ENCODE data around the gene THOC6. TPM values are rescaled to one million over a fixed set of nuclear protein-coding genes. Genes with fewer than 3 reads are reported as not detected.

The THOC6 gene
- total and polyA plus RNA-seq, 2 experiments from 2014 or later = 35.6 to 79.4 TPM

DNA sequence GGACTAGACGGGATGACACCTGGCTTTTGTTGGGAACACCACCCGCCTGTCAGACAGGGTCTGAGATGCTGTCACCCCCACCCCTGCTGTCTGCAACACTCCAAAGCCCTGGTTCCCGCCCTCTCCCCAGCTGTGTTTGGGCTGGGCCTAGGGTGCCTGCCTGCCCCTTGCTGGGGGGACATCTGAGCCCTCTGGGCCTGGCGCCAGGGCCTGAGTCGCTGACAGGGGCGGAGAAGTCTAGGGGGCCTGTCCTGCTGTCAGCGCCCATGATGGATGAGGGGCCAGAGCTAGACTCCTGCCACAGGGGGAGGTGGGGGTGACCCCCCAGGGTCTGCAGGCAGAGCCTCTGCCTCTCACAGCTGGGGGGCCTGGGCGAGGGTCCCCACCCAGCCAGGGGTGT is 36.0 kb upstream of the THOC6 start:
- Histone ChIP-seq H3K27ac (no peak overlapping the region), H3K4me1 (ENCODE audit: insufficient read depth) (peaks cover 6% of the 10 kb centered on the region), H3K9me2 (replicated peaks; ENCODE audit: insufficient read depth) (no peaks in the 10 kb centered on the region), H3K36me3 (replicated peaks; ENCODE audit: insufficient read depth, low read depth) (no peaks in the 10 kb centered on the region), H3K79me2 (no peaks in the 10 kb centered on the region), H4K20me1 (ENCODE audit: insufficient read depth, poor library complexity, severe bottlenecking) (no peaks in the 10 kb centered on the region), H2AFZ (no peak overlapping the region), H3K4me3 (no peak overlapping the region), H3K9me3 (ENCODE audit: low read depth) (no peaks in the 10 kb centered on the region), H3K4me2 (no peak overlapping the region), H3K27me3 (no peaks in the 10 kb centered on the region)
- WGBS (ENCODE audit: low lambda C conversion rate, missing lambda C conversion rate) = 63% methylated on average over 8 of the region's 8 CpGs
- DNase-seq (ENCODE audit: low spot score) = no peak
- TF ChIP-seq, protein P1, sequence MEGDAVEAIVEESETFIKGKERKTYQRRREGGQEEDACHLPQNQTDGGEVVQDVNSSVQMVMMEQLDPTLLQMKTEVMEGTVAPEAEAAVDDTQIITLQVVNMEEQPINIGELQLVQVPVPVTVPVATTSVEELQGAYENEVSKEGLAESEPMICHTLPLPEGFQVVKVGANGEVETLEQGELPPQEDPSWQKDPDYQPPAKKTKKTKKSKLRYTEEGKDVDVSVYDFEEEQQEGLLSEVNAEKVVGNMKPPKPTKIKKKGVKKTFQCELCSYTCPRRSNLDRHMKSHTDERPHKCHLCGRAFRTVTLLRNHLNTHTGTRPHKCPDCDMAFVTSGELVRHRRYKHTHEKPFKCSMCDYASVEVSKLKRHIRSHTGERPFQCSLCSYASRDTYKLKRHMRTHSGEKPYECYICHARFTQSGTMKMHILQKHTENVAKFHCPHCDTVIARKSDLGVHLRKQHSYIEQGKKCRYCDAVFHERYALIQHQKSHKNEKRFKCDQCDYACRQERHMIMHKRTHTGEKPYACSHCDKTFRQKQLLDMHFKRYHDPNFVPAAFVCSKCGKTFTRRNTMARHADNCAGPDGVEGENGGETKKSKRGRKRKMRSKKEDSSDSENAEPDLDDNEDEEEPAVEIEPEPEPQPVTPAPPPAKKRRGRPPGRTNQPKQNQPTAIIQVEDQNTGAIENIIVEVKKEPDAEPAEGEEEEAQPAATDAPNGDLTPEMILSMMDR (IDR thresholded peaks at IDR 0.05; ENCODE audit: poor library complexity) = no peak
- TF ChIP-seq EZH2phosphoT487 (IDR thresholded peaks at IDR 0.05; ENCODE audit: low read depth, severe bottlenecking, unreplicated experiment) (no peak), EZH2 (IDR thresholded peaks at IDR 0.05; ENCODE audit: borderline replicate concordance) (no peak)

DNA sequence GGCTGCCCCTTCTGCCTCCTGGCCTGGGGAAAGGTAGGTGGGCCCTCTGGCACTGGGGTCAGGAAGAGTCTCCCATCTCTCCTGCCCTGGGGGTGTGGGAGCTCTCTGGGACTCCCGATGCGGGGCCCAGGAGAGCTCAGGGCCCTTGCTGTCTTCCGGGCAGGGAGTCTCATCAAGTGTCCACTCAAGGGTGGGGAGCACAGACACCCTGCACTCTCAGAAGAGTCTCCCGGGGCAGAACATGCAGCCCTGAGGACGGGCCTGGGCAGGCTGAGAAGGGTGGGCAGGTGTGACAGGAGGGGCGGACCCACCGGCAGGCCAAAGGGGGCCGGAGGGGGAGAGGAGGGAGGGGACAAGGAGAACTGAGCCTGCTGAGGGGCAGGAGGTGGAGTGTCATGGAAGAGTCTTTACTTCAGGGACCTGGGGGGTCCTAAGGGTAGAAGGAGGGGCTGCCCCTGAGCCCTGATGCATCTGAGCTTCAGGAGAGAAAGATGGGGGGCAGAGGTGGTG is 35.2 kb upstream of the THOC6 start:
- DNase-seq (ENCODE audit: low spot score) = no peak
- Histone ChIP-seq H3K4me3 (no peak overlapping the region), H3K27me3 (no peaks in the 10 kb centered on the region), H2AFZ (no peak overlapping the region), H3K4me1 (ENCODE audit: insufficient read depth) (peaks cover 6% of the 10 kb centered on the region), H3K9me3 (ENCODE audit: low read depth) (no peaks in the 10 kb centered on the region), H3K27ac (no peak overlapping the region), H4K20me1 (ENCODE audit: insufficient read depth, poor library complexity, severe bottlenecking) (no peaks in the 10 kb centered on the region), H3K4me2 (no peak overlapping the region), H3K36me3 (replicated peaks; ENCODE audit: insufficient read depth, low read depth) (no peaks in the 10 kb centered on the region), H3K9me2 (replicated peaks; ENCODE audit: insufficient read depth) (no peaks in the 10 kb centered on the region), H3K79me2 (no peaks in the 10 kb centered on the region)
- TF ChIP-seq, protein P1 (IDR thresholded peaks at IDR 0.05; ENCODE audit: poor library complexity) = no peak
- TF ChIP-seq EZH2 (IDR thresholded peaks at IDR 0.05; ENCODE audit: borderline replicate concordance) (no peak), EZH2phosphoT487 (IDR thresholded peaks at IDR 0.05; ENCODE audit: low read depth, severe bottlenecking, unreplicated experiment) (no peak)
- WGBS (ENCODE audit: low lambda C conversion rate, missing lambda C conversion rate) = 52% methylated on average over 7 of the region's 8 CpGs

DNA sequence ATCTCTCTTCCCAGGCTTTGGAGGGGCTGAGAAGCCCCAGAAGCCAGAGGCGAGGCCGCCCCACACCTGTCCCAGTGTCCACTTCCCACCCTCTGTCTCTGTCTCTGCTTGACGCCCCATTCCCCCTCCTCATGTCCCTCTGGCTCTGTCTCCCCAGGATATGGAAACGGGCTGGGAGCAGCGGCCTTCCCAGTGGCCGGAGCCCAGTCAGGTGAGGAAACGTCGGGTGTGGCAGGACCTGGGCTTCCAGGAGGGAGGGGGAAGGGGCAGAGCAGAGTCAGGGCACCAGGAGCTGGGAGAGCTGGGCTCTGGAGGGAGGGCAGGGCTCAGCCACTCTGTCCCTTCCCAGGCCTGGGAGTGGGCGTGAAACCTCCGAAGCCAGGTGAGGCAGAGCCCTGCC is 32.9 kb upstream of the THOC6 start:
- no peaks in the 10 kb centered on the region for H3K9me2 ChIP-seq (replicated peaks; ENCODE audit: insufficient read depth)
- WGBS (ENCODE audit: low lambda C conversion rate, missing lambda C conversion rate) = 59% methylated on average over 10 of the region's 10 CpGs
- H3K27me3 ChIP-seq = no peaks in the 10 kb centered on the region
- DNase-seq (ENCODE audit: low spot score) = no peak
- no peak for TF ChIP-seq EZH2phosphoT487 (IDR thresholded peaks at IDR 0.05; ENCODE audit: low read depth, severe bottlenecking, unreplicated experiment)
- TF ChIP-seq EZH2 (IDR thresholded peaks at IDR 0.05; ENCODE audit: borderline replicate concordance) = no peak
- TF ChIP-seq, protein P1 (IDR thresholded peaks at IDR 0.05; ENCODE audit: poor library complexity) = no peak
- H3K27ac ChIP-seq = no peak overlapping the region
- no peak overlapping the region for H2AFZ ChIP-seq
- no peaks in the 10 kb centered on the region for H3K79me2 ChIP-seq
- H3K4me1 ChIP-seq (ENCODE audit: insufficient read depth) = peaks cover 6% of the 10 kb centered on the region
- H3K9me3 ChIP-seq (ENCODE audit: low read depth) = no peaks in the 10 kb centered on the region
- no peaks in the 10 kb centered on the region for H3K36me3 ChIP-seq (replicated peaks; ENCODE audit: insufficient read depth, low read depth)
- no peak overlapping the region for H3K4me3 ChIP-seq
- H4K20me1 ChIP-seq (ENCODE audit: insufficient read depth, poor library complexity, severe bottlenecking) = no peaks in the 10 kb centered on the region
- H3K4me2 ChIP-seq = no peak overlapping the region

Measured in hepatocyte (in vitro differentiated cells).